ENCODE measurements around the gene KAT2A.

Gene KAT2A

DNA sequence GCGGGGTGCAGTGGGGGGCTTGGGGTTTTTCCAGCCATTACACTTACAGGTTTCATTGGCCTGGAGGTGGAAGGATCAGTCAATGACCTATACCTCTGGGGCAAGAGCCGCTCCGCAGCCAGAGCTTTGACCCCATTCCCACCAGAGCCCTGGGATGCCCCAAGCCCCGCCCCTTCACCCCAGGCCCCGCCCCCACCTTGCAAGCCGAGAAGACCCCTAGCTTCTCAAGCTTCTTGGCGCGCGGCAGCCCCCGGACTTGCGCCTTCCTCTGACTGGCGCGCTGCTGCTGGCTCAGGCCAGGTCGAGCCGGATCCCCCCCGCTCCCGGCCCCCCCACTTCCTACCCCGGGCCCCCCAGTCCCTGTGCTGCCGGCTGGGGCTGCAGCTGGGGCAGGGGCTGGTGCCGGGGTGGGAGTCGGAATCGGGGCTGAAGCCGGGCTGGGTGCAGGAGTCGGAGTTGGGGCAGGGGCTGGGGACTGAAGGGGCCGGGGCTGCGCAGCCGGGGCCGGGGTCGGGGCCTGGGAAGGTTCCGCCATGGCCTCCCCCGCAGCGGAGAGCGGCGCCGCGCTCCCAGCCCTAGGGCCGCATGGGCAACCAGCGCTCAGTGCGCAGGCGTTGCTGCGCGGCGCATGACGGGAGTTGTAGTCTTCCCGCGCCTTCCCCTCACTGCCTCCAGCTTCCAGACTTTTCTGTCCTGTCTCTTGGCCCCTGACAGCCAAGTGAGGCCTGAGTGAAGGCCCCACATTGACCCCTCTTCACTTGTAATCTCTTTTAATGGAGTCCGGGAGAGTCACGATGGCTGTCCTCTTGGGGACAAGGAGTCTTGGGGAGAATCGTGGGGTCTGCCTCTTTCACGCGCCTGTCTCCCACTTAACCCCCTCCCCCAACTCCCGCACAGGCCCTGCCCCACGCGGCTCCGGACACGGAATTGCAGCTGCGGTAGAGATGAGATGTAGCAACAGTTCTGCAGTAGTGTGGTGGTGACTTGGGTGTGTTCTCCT, at the start of gene KAT2A:
Gene KAT2A, minus strand, starts transcription at position 598 of the 1,000 bp plus-strand sequence. Its CDS starts 63 bp downstream, at position 535.
- TF ChIP-seq, protein P1, sequence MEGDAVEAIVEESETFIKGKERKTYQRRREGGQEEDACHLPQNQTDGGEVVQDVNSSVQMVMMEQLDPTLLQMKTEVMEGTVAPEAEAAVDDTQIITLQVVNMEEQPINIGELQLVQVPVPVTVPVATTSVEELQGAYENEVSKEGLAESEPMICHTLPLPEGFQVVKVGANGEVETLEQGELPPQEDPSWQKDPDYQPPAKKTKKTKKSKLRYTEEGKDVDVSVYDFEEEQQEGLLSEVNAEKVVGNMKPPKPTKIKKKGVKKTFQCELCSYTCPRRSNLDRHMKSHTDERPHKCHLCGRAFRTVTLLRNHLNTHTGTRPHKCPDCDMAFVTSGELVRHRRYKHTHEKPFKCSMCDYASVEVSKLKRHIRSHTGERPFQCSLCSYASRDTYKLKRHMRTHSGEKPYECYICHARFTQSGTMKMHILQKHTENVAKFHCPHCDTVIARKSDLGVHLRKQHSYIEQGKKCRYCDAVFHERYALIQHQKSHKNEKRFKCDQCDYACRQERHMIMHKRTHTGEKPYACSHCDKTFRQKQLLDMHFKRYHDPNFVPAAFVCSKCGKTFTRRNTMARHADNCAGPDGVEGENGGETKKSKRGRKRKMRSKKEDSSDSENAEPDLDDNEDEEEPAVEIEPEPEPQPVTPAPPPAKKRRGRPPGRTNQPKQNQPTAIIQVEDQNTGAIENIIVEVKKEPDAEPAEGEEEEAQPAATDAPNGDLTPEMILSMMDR (IDR thresholded peaks at IDR 0.05; ENCODE audit: low read depth, low read length), result no peak
- H3K4me3 ChIP-seq (ENCODE audit: low read depth, low read length), result peak within 1 kb of the TSS; percentile 57

DNA sequence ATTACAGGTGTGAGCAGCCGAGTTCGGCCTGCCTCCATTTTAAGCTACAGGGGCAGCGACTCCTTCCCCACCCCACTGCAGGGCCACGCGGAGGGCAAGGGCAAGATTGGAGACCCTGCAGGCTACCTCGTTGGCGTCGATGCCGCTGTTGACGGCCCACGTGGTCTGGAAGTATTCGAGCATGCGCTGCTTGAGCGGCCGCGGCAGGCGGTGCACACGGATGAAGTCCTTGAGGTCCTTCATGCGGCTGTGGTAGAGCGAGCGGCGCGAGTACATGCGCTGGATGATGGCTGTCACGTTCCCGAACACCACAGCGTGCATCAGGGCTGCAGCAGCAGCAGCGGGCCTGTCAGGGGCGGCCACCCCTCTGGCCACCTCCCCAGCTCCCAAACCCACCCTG, 48.2 kb upstream of the KAT2A start:
- TF ChIP-seq, protein P1 (IDR thresholded peaks at IDR 0.05; ENCODE audit: low read depth, low read length), result no peak
- no peak overlapping the region for H3K4me3 ChIP-seq (ENCODE audit: low read depth, low read length)

DNA sequence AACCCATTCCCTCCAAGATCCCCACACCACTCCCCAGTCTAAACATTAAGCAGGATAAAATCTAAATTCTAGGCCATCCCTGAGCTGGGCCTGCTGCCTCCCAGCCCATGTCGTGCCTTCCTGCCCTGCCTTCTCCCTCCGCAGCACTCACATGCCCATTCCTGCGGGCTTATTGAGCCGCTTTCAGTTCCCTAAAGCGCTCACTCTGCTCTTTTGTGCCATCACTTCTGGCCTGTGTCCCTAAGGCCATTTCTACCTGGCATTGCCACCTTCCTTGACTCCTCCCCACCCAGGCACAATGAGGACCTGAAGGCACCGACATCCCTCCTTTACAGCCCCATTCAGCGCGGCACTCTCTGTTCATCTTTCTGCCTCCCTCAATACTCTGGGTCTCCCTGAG, 46.6 kb upstream of the KAT2A start:
- no peak overlapping the region for H3K4me3 ChIP-seq (ENCODE audit: low read depth, low read length)
- TF ChIP-seq, protein P1 (IDR thresholded peaks at IDR 0.05; ENCODE audit: low read depth, low read length), result no peak

DNA sequence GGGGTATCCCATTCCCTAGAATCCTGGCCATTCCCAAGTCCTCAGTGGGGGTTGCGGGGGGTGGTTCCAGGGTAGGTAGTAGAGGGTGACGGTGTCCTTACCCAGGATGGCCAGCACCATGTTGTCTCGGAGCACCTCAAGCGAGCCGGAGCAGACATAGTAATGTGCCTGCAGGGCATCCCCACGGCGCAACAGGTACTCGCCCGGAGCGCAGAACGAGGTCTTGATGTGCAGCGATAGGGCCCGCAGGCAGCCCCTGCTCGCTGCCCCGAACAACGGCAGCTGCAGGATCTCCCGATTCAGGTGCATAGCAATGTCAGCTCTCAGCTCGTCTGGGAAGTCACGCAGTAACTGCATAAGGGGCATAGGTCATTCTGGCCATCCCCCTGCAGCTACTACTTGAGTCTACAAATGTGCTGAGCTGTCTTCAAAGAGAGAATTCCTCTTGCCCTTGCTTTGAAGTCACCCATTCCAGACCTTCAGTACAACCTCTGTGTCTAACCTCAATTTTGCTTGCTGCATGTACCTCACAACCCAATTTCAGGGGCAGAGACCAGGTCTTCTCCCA, 45.1 kb upstream of the KAT2A start:
- TF ChIP-seq, protein P1 (IDR thresholded peaks at IDR 0.05; ENCODE audit: low read depth, low read length), result no peak

DNA sequence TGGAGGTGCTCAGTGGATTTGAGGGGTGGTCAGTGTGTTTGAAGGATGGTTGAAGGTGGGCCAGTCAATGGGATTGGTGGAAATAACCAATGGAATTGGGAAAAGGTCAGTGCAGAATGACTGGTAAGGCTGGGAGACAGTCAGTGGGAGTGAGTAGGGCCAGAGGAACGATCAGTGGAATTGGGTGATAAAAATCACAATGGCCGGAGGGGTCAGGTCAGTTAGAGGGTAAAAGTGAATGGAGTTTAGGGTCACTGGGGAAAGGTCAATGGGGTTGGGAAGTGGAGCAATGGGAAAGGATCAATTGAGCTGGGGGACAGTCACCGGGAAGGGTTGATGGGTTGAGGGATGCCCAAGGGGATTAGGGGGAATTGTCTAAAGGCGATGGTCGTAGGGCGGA, 44.6 kb upstream of the KAT2A start:
- H3K4me3 ChIP-seq (ENCODE audit: low read depth, low read length), result no peak overlapping the region
- TF ChIP-seq, protein P1 (IDR thresholded peaks at IDR 0.05; ENCODE audit: low read depth, low read length), result no peak

More for the DNA sequence above, 45.1 kb upstream of the KAT2A start:
- no peak overlapping the region for H3K4me3 ChIP-seq (ENCODE audit: low read depth, low read length)

DNA sequence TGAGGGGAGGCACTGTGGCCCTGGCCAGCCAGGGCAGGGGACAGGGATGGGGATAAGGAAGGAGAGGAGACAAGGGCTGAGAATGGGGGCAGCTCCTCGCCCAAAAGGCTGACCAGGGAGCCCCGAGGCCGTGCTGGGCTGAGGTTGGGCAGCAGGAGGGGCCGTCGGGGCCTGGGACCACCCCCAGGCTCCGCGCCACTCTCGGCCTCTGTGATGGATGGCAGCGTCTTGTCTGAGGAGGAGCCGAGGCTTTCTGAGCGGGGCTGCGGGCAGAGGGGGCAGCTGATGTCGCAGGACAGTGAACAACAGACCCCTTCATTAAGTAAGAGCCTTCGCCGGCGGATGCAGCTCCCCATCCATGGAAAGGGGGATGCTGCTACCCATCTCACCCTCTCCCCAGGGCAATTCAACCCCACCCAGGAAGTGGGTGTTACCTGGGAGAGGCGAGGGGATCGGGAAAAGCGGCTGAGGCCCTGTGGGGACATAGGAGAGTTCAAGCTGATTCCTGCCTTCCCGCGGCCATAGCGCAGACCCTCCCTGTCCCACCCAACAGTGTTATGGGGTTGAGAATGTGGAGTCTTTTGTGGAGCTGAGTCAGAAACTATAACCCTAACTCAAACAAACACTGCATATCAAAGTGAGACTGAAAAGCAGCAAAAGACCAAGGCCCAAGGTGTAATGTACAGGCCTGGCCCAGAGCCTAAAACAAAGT, 42.7 kb upstream of the KAT2A start:
- H3K4me3 ChIP-seq (ENCODE audit: low read depth, low read length), result no peak overlapping the region
- TF ChIP-seq, protein P1 (IDR thresholded peaks at IDR 0.05; ENCODE audit: low read depth, low read length), result no peak
